ENCODE data around the gene C14orf180.

- no peak for TF ChIP-seq CTCF (IDR thresholded peaks at IDR 0.05)
- TF ChIP-seq BCL3 (IDR thresholded peaks at IDR 0.05), result no peak
- no peak for TF ChIP-seq RCOR1 (IDR thresholded peaks at IDR 0.05; ENCODE audit: low read depth, low read length)
- no peak for TF ChIP-seq ESRRA (IDR thresholded peaks at IDR 0.05; ENCODE audit: borderline replicate concordance, low read length)
- no peak for TF ChIP-seq REST (IDR thresholded peaks at IDR 0.05)
- TF ChIP-seq POLR2A (IDR thresholded peaks at IDR 0.05; ENCODE audit: low read length), result no peak
- no peak for TF ChIP-seq MAFK (IDR thresholded peaks at IDR 0.05; ENCODE audit: partially characterized antibody)
- TF ChIP-seq, protein P1, sequence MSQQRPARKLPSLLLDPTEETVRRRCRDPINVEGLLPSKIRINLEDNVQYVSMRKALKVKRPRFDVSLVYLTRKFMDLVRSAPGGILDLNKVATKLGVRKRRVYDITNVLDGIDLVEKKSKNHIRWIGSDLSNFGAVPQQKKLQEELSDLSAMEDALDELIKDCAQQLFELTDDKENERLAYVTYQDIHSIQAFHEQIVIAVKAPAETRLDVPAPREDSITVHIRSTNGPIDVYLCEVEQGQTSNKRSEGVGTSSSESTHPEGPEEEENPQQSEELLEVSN (IDR thresholded peaks at IDR 0.05; ENCODE audit: borderline replicate concordance, low read depth), result no peak
- TF ChIP-seq KDM1A (IDR thresholded peaks at IDR 0.05; ENCODE audit: low read depth), result no peak
- TF ChIP-seq CHD2 (IDR thresholded peaks at IDR 0.05; ENCODE audit: low read length, partially characterized antibody), result no peak
Measured at GRCh38 chr14:104602315-104602932, 22.9 kb downstream of the C14orf180 start.
